Measurements from ENCODE around the gene CFAP69. TPM values are rescaled to one million over a fixed set of nuclear protein-coding genes. Genes with fewer than 3 reads are reported as not detected.
"Not testable (repeated sequence)": the region's sequence is repeated elsewhere in the genome, so short reads cannot be mapped to it uniquely, and the experiment has no call there.

Gene CFAP69
- total and polyA plus RNA-seq, 4 donors = 1.8 to 60.0 (median 9.0) TPM

GRCh38 chr7:90251304-90251635, 6.3 kb downstream of the CFAP69 start:
- H3K27ac ChIP-seq (ENCODE audit: low read depth in 1 of 2, low read length in 1 of 2) = no peak overlapping the region
- H3K4me1 ChIP-seq (ENCODE audit: control insufficient read depth in 5 of 5, insufficient read depth in 5 of 5, low read length in 5 of 5) = peaks cover 0 to 10% (median 2%) of the 10 kb centered on the region in 5 donors
- H3K9ac ChIP-seq (ENCODE audit: insufficient read depth in 1 of 2, low read length in 2 of 2) = no peak overlapping the region
- ATAC-seq (ENCODE audit: insufficient read depth, low FRiP score) (no peak), DNase-seq (no peak)
- H3K4me3 ChIP-seq = no peak overlapping the region
- no peaks in the 10 kb centered on the region for H3K27me3 ChIP-seq (ENCODE audit: control insufficient read depth in 3 of 3, insufficient read depth in 3 of 3, low read length in 2 of 3)
- H3K9me3 ChIP-seq (ENCODE audit: control insufficient read depth in 4 of 4, insufficient read depth in 3 of 4, low read length in 3 of 4) = no peaks in the 10 kb centered on the region
- H3K36me3 ChIP-seq (ENCODE audit: control insufficient read depth in 4 of 4, insufficient read depth in 4 of 4, low read length in 4 of 4) = no peaks in the 10 kb centered on the region
- TF ChIP-seq CTCF (IDR thresholded peaks at IDR 0.05; ENCODE audit: control extremely low read depth, extremely low read depth) = no peak
- 83 to 85% methylated on average over 1 of the region's 1 CpG for WGBS, 2 donors

GRCh38 chr7:90256011-90256410, 11.0 kb downstream of the CFAP69 start:
- H3K4me1 ChIP-seq (ENCODE audit: control insufficient read depth in 5 of 5, insufficient read depth in 5 of 5, low read length in 5 of 5); H3K4me3 ChIP-seq; DNase-seq; H3K9me3 ChIP-seq (ENCODE audit: control insufficient read depth in 4 of 4, insufficient read depth in 3 of 4, low read length in 3 of 4); H3K27ac ChIP-seq (ENCODE audit: low read depth in 1 of 2, low read length in 1 of 2); H3K36me3 ChIP-seq (ENCODE audit: control insufficient read depth in 4 of 4, insufficient read depth in 4 of 4, low read length in 4 of 4); H3K9ac ChIP-seq (ENCODE audit: insufficient read depth in 1 of 2, low read length in 2 of 2); H3K27me3 ChIP-seq (ENCODE audit: control insufficient read depth in 3 of 3, insufficient read depth in 3 of 3, low read length in 2 of 3); ATAC-seq (ENCODE audit: insufficient read depth, low FRiP score): not testable (repeated sequence)
- 95 to 96% methylated on average over 5 of the region's 5 CpGs for WGBS, 2 donors

DNA sequence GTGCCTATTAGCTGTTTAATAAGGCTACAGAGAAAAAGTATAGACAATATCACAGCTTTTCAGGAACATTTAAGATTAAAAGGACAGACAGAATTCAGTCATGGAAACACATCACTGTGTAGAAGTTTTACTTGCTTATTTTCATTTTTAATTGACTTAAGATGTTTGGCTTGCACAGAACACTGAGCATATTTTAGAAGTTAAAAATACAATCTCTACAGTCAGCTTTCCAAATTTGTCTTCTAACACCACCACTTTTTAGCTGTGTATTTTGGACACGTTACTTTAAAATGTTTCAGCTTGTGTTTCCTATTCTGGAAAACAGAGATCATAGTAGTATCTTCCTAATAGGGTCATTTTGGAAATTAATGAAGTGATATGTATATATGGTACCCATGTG, 11.8 kb downstream of the CFAP69 start:
- H3K27me3 ChIP-seq (ENCODE audit: control insufficient read depth in 3 of 3, insufficient read depth in 3 of 3, low read length in 2 of 3) = no peaks in the 10 kb centered on the region
- no peak overlapping the region for H3K27ac ChIP-seq (ENCODE audit: low read depth in 1 of 2, low read length in 1 of 2)
- ATAC-seq (ENCODE audit: insufficient read depth, low FRiP score) (peak; percentile 41), DNase-seq (no peak)
- WGBS, 2 donors = 79 to 85% methylated on average over 1 of the region's 1 CpG
- no peaks in the 10 kb centered on the region for H3K9me3 ChIP-seq (ENCODE audit: control insufficient read depth in 4 of 4, insufficient read depth in 3 of 4, low read length in 3 of 4)
- no peak overlapping the region for H3K4me3 ChIP-seq
- H3K9ac ChIP-seq (ENCODE audit: insufficient read depth in 1 of 2, low read length in 2 of 2) = no peak overlapping the region
- no peak for TF ChIP-seq CTCF (IDR thresholded peaks at IDR 0.05; ENCODE audit: control extremely low read depth, extremely low read depth)
- no peaks in the 10 kb centered on the region for H3K4me1 ChIP-seq (ENCODE audit: control insufficient read depth in 5 of 5, insufficient read depth in 5 of 5, low read length in 5 of 5)
- no peaks in the 10 kb centered on the region for H3K36me3 ChIP-seq (ENCODE audit: control insufficient read depth in 4 of 4, insufficient read depth in 4 of 4, low read length in 4 of 4)

- H3K9ac ChIP-seq (ENCODE audit: insufficient read depth in 1 of 2, low read length in 2 of 2) = no peak overlapping the region
- no peaks in the 10 kb centered on the region for H3K4me1 ChIP-seq (ENCODE audit: control insufficient read depth in 5 of 5, insufficient read depth in 5 of 5, low read length in 5 of 5)
- H3K36me3 ChIP-seq (ENCODE audit: control insufficient read depth in 4 of 4, insufficient read depth in 4 of 4, low read length in 4 of 4) = no peaks in the 10 kb centered on the region
- H3K27ac ChIP-seq (ENCODE audit: low read depth in 1 of 2, low read length in 1 of 2) = no peak overlapping the region
- H3K9me3 ChIP-seq (ENCODE audit: control insufficient read depth in 4 of 4, insufficient read depth in 3 of 4, low read length in 3 of 4) = no peaks in the 10 kb centered on the region
- no peaks in the 10 kb centered on the region for H3K27me3 ChIP-seq (ENCODE audit: control insufficient read depth in 3 of 3, insufficient read depth in 3 of 3, low read length in 2 of 3)
- ATAC-seq (ENCODE audit: insufficient read depth, low FRiP score) = no peak
- DNase-seq = no peak
- no peak overlapping the region for H3K4me3 ChIP-seq
- TF ChIP-seq CTCF (IDR thresholded peaks at IDR 0.05; ENCODE audit: control extremely low read depth, extremely low read depth) = no peak
Observed at GRCh38 chr7:90261441-90261840, 16.5 kb downstream of the CFAP69 start.

All from lung (tissue), 12 donors.